HUES6 (cell line): ENCODE measurements around the gene ZNF148.

ENCODE experiments used
- H3K27ac ChIP-seq: 2 replicates; pipeline ENCODE4 v1.7.0; 2013; ENCODE audit warnings: low read depth, mild to moderate bottlenecking, low read length, inconsistent platforms
- H3K27me3 ChIP-seq: 2 replicates; pipeline ENCODE4 v1.6.1; 2013; ENCODE audit warnings: low read length; ENCODE audit not compliant: control insufficient read depth, insufficient read depth
- H3K36me3 ChIP-seq: 2 replicates; pipeline ENCODE4 v1.6.1; 2013; ENCODE audit warnings: low read length; ENCODE audit not compliant: control insufficient read depth, insufficient read depth
- H3K4me1 ChIP-seq: 2 replicates; pipeline ENCODE4 v1.6.1; 2013; ENCODE audit warnings: low read length; ENCODE audit not compliant: control insufficient read depth, insufficient read depth
- H3K4me3 ChIP-seq: 2 replicates; pipeline ENCODE4 v1.5.1; 2013; ENCODE audit warnings: low read depth, low read length
- H3K9ac ChIP-seq: one replicate; pipeline ENCODE4 v1.6.1; 2013; ENCODE audit warnings: mild to moderate bottlenecking, low read length
- H3K9me3 ChIP-seq: 2 replicates; pipeline ENCODE4 v1.6.1; 2013; ENCODE audit warnings: low read depth, low read length; ENCODE audit not compliant: control insufficient read depth, insufficient read depth

The ZNF148 gene

DNA sequence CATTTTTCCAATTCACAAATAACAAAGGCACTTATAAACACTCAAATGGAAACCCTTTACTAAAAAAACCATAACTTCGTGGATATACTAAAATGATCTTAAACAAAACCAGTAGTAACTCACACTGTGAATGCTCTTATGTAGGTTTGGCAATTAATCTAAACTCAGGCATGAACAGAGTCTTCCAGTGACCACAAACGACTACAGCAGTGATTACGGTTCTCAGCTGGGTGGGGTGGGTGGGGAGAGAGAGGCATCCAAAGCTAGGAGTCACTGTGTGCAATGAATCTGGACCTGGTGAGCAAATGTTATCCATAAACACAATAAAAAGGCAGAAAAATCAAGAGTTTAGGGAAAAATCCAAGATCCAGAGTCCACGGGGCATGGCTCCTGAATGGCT lies 183.9 kb downstream of the ZNF148 start:
- peaks cover 36% of the 10 kb centered on the region for H3K4me1 ChIP-seq
- no peaks in the 10 kb centered on the region for H3K27me3 ChIP-seq
- H3K27ac ChIP-seq, result no peak overlapping the region
- no peaks in the 10 kb centered on the region for H3K9me3 ChIP-seq
- no peak overlapping the region for H3K9ac ChIP-seq
- H3K36me3 ChIP-seq, result peaks cover 5% of the 10 kb centered on the region; the same call in 1 of the 2 replicates
- H3K4me3 ChIP-seq, result no peak overlapping the region

DNA sequence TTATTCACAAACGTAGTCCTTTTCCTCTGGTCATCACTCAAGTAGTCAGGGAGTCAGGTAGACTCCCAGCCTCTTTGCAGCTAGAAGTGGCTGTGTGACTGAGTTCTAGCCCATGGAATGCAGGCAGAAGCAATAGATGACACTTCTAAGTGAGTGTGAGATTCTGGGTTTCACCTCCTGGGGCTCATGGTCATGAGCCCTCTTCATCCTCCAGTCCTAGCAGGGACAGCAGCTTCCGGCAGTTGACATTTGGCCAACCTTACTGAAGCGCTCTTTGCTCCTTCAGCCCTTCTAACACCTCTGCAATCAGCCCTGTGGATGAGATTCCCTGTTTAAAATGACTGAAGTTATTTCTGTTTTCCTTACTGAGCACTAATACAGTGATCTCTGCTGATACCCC lies 184.3 kb downstream of the ZNF148 start:
- Histone ChIP-seq H3K4me3 (no peak overlapping the region), H3K9me3 (no peaks in the 10 kb centered on the region), H3K36me3 (peaks cover 5% of the 10 kb centered on the region; the same call in 1 of the 2 replicates), H3K27ac (no peak overlapping the region), H3K27me3 (no peaks in the 10 kb centered on the region), H3K4me1 (peaks cover 36% of the 10 kb centered on the region), H3K9ac (no peak overlapping the region)

DNA sequence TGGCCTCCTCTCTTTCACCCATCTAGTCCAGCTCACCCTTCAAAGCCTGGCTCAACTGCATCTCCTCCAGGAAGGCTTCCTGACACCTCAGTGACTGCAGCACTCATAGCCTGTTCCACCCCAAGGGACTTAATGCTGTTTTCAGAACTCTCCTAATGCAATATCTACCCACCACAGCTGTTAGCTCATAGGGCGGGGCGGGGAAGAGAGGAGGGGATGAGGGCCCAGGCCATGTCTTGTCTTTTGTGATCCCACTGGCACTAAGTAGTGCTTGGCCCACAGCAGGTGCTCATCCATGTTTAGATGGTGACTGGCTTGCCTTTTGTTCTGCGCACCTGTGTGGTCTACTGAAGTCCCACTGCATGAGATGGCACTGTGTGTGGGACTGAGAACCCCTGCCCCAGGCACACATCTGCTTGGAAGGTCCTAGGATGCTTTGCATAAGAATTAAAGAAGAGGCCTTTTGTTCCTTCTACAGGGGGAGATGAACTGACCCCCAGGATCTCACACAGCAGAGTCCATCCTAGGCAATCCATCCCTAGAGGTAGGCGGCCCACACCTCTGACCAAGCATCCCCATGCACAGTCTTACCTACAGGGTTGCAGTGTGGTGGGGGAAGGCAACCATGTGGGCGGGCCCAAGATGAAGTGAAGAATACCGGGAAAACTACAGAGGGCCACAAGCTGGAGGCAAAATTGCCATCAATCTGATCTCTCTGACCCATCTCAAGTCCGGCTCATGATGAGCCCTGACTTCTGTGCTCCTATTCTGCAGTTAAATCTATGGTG lies 185.6 kb downstream of the ZNF148 start:
- no peak overlapping the region for H3K9ac ChIP-seq
- H3K36me3 ChIP-seq, result peaks cover 5% of the 10 kb centered on the region; the same call in 1 of the 2 replicates
- H3K4me3 ChIP-seq, result no peak overlapping the region
- no peaks in the 10 kb centered on the region for H3K9me3 ChIP-seq
- no peak overlapping the region for H3K27ac ChIP-seq
- peaks cover 32% of the 10 kb centered on the region for H3K4me1 ChIP-seq
- H3K27me3 ChIP-seq, result no peaks in the 10 kb centered on the region

DNA sequence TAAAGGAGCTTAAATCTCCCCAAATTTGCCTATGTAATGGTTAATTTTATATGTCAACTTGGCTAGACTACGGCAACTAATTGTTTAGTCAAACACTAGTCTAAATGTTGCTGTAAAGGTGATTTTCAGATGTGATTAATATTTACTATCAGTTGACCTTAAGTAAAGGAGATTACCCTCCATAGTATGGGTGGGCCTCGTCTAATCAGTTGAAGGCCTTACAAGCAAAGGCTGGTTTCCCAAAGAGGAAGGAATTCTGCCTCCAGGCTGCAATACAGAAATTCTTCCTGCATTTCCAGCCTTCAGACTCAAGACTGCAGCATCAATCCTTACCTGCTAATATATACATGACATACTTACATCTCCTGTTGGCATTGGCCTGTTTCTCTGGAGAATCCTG lies 186.2 kb downstream of the ZNF148 start:
- no peak overlapping the region for H3K4me3 ChIP-seq
- H3K4me1 ChIP-seq, result peaks cover 26% of the 10 kb centered on the region
- no peak overlapping the region for H3K9ac ChIP-seq
- H3K27ac ChIP-seq, result no peak overlapping the region
- H3K27me3 ChIP-seq, result no peaks in the 10 kb centered on the region
- H3K9me3 ChIP-seq, result no peaks in the 10 kb centered on the region
- peaks cover 5% of the 10 kb centered on the region; the same call in 1 of the 2 replicates for H3K36me3 ChIP-seq

DNA sequence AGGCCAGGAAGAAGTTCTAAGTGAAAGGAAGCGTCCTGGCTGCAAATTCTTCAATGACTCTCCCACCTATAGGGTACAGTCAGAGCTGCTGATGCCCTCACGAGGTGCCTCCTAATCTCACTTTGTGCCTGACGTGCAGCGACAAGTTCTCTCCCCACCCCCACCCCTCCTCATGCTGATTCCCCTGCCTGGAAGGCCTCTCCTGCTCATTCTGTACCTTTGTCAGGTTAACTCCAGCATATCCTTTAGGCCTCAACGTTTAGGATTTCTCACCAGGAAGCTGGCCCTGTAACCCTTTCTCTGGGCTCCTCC lies 187.6 kb downstream of the ZNF148 start:
- Histone ChIP-seq H3K4me1 (peaks cover 17% of the 10 kb centered on the region), H3K27ac (no peak overlapping the region), H3K36me3 (peaks cover 5% of the 10 kb centered on the region; the same call in 1 of the 2 replicates), H3K9me3 (no peaks in the 10 kb centered on the region), H3K9ac (no peak overlapping the region), H3K4me3 (no peak overlapping the region), H3K27me3 (no peaks in the 10 kb centered on the region)

DNA sequence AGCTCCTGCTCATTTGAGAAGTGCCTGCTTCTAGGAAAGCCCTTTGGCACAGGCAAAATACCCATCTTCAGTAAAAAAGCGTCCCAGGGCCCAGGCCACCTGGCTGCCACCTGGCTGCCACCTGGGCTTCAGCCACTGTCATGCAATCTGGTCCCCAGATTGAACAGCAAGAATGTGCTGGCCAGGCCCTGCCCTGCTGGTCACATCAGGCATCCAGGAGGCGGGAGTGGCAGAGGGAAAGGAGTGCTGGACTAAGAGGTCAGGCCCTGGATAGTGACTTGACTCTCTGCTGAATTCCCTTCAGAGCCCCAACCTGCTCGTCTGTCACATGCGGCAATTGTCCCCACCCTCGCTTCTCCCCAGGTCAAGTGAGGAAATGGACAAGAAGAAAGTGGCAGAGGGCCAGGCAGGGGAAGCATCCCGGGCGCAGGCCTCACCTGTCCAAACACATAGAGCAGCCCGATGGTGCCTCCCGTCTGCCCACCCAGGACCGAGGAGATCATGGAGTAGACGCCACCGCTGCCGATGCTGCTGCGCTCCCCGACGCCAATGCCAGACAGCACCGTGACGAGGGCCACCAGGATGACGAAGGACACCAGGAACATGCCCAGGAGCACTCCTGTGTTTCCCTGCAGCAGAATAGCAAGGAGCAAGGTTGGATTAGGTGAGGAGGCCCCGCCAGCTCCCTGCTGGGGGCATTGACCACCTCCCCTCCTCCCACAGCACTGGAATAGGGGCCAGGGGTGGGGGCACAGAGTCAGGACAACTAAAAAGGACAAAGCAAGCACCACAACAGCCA lies 188.1 kb downstream of the ZNF148 start:
- Histone ChIP-seq H3K9me3 (no peaks in the 10 kb centered on the region), H3K36me3 (peaks cover 5% of the 10 kb centered on the region; the same call in 1 of the 2 replicates), H3K9ac (no peak overlapping the region), H3K27ac (no peak overlapping the region), H3K4me3 (no peak overlapping the region), H3K27me3 (no peaks in the 10 kb centered on the region), H3K4me1 (peaks cover 12% of the 10 kb centered on the region)

DNA sequence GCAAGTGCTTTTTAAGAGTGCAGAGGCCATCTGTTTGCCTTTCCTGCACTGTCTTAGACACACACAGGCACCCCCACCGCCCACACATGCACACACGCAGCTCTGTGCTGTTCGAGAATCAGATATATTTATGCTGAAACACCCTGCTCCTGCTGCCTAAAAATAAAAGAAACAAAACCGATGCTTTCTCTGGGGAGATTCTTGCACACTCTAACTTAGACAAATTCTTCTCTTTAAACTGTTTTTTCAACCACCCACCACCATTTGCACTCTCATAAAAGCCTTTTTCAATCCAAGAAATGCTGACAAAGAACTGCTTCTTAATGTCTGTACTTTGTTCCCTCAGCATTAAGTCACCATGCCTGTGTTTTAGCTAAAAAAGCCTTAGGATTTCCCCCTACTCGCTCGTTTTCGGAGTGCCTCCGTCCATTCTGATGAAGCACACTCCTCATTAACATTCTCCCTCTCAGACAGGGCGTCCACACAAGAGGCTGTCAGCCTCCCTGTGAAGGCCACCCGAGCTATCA lies 188.8 kb downstream of the ZNF148 start:
- Histone ChIP-seq H3K27ac (no peak overlapping the region), H3K4me1 (peaks cover 6% of the 10 kb centered on the region; the same call in 1 of the 2 replicates), H3K4me3 (no peak overlapping the region), H3K9ac (no peak overlapping the region), H3K36me3 (peaks cover 5% of the 10 kb centered on the region; the same call in 1 of the 2 replicates), H3K9me3 (no peaks in the 10 kb centered on the region), H3K27me3 (no peaks in the 10 kb centered on the region)

DNA sequence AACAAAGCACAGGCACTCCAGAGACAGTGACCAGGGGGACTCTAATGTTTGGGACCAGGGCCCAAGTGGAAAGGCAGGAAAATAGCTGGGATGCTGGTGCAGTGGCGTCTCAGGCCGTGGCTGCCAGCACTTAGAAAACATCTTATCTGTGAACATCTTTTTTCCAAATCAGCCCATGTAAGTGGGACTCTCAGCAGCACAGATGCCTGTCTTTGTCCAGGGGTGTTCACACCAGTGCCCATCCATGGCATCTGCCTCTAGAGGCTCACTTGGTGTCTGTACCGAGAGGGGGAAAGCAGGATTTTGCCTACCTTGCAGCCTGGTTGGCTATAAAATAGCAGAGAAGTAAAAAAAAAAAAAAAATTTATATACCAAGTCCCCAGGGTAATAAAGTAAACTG lies 189.3 kb downstream of the ZNF148 start:
- Histone ChIP-seq H3K36me3 (peaks cover 5% of the 10 kb centered on the region; the same call in 1 of the 2 replicates), H3K9ac (no peak overlapping the region), H3K4me1 (peaks cover 6% of the 10 kb centered on the region; the same call in 1 of the 2 replicates), H3K27ac (no peak overlapping the region), H3K4me3 (no peak overlapping the region), H3K27me3 (no peaks in the 10 kb centered on the region), H3K9me3 (no peaks in the 10 kb centered on the region)

DNA sequence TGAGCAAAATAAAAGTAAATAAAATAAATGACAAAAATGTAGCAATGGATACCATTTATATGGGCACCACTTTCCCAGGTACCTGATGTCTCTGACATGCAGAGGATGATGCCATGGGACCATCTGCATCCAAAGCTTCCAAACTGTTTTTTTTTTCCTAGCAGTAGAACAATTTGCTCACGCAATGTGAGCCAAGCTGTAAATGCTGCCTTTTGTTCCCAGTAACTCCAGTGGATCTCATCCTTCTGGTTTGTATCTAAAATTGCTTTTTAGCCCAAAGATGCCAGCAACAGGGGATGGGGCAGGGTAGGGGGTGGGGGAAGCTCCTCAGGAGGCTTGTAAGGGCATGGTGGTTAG lies 195.3 kb downstream of the ZNF148 start:
- Histone ChIP-seq H3K4me1 (no peaks in the 10 kb centered on the region), H3K9ac (no peak overlapping the region), H3K9me3 (no peaks in the 10 kb centered on the region), H3K4me3 (no peak overlapping the region), H3K27ac (no peak overlapping the region), H3K36me3 (no peaks in the 10 kb centered on the region), H3K27me3 (no peaks in the 10 kb centered on the region)

DNA sequence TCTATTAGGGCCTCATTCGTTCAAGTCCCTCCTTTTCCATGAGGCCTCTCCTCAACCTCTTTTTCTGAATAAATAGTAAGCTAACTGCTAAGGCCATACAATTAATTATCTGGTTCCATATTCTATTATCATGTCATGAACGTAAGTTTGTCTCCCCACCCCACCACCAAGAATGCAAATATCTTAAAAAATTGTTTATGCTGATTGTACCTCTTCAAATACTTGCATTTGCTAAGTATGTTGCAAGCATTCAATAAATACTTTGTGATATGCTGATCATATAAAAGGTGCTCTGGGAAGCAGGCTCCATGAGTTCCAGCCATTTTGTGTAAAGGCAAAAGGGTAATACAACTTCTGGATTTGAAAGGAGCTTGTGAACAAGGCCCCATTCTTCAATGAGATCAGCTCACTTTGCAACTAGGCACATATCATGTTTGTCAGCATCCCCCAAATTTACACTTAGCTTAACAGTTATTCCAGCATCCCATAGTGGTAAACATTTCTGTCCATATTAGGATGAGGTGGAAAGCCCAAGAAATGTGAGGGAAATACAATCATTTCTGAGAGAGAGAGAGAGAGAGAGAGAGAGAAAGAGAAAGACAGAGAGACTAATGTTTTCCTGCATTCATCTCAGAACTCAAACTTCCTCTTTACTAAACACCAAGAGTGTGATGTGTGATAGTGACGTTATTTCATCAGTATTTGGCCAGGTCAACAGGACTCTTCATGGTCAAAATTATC lies 195.8 kb downstream of the ZNF148 start:
- Histone ChIP-seq H3K4me3 (no peak overlapping the region), H3K9ac (no peak overlapping the region), H3K9me3 (0 out of 2 replicates have a peak, but pooled peaks cover 2% of the 10 kb centered on the region), H3K4me1 (no peaks in the 10 kb centered on the region), H3K27me3 (no peaks in the 10 kb centered on the region), H3K36me3 (no peaks in the 10 kb centered on the region), H3K27ac (no peak overlapping the region)
